HG03039 (cell line): ENCODE data around the gene TSPYL2.

Source experiments
- ATAC-seq: cut with Tn5 transposase; IDR thresholded peaks from one replicate; pipeline ENCODE4 v1.9.1; 2021; ENCODE audit warnings: mild to moderate bottlenecking, moderate library complexity; ENCODE audit not compliant: unreplicated experiment

TSPYL2 gene

GRCh38 chrX:53116101-53116500 is 33.9 kb downstream of the TSPYL2 start:
- no peak for ATAC-seq

DNA sequence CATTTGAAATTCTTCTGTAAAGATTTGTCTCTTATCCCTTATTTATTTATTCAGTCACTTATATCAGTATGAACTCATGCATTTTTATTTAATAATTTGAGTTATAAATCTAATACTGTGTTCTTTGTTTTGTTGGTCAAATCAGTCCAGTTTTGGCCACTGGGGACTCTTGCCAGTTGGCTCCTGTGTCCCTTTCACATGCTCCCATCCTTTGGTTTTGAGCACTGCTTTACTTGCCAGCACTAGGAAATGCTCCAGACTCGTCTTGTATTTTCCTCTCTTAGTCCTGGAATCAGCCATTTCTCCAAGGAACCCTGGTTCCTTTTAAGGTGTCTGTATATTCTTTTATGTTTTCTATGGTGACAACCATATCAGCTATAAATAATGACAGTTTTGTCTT is 39.8 kb downstream of the TSPYL2 start:
- no peak for ATAC-seq

DNA sequence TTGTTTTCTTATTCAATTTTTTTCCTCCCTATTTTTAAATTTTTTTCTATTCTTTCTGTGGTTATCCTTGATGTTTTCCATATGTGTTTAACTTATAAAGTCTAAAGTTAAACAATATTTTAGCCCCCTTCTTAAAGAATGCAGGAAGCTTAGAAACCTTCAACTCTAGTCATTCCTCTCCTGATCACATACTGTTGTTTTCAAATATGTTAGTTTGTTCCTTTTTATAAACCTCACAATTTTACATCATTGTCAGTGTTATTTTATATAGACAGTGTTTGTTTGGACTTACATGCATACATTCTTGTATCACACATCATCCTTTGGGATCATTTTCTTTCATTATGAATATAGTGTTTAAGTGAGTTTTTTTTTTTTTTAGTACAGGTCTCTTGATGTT is 43.3 kb downstream of the TSPYL2 start:
- no peak for ATAC-seq

DNA sequence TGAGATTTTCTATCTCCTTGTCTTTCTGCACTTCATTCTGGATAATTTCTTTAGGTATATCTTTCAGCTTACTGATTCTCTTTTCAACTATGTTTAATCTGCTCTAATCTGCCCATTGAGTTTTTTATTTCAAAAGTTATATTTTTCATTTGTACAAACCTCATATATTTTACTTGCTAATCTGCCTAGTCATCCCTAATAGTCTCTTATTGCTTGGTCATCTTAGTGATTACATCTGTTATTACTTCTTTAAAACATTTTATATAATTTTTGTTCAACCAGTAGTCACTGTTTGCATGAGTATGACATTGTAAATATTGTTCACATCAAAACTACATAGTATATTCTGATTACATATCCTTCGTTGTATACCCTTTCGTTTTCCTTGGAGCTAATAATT is 44.2 kb downstream of the TSPYL2 start:
- no peak for ATAC-seq

DNA sequence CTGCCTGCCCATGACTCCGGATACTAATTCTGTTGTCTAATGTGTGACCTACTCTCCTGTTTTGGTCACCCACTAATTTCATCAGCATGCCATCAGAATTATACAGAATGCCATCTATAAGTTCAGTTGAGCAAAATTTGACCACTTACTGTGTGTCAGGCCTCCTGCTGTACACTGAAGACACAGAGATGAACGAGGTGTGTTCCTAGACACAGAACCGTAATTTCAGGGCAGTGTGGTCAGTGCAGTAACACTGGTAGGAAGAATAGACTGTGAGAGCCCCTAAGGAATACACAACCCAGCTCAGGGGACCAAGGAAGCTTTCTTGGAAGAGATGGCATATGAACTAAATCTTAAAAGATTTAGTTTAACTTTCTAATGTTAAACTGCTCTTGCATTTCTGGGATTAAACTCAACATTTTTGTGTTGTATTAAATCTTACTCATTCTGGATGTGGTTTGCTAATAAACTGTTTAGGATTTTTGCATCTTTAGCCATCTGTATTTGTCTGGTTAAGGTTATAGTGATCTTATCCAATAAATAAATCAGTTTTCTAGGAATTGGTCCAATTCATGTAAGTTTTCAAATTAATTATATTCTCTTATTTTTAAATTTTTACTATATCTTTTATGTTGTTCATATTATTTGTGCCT is 46.1 kb downstream of the TSPYL2 start:
- ATAC-seq: no peak

DNA sequence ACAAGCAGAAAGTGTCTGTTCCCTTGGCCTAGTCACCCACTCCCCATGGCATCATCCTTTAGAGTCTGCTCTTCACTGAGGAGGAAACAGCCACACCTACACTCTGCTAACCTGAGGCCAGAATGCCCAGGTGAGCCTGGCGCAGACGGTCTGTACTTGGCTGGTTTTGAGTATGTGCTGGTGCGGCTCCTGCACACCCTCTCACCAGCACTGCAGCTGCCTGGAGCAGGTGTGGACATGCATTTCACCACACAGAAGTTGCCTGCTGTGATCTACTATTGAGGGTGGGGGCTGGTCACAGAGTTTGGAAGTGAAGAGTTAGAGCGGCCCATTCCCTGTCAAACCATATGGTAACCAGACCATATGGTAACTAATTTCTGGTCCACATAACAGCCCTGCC is 51.2 kb downstream of the TSPYL2 start:
- ATAC-seq: no peak

DNA sequence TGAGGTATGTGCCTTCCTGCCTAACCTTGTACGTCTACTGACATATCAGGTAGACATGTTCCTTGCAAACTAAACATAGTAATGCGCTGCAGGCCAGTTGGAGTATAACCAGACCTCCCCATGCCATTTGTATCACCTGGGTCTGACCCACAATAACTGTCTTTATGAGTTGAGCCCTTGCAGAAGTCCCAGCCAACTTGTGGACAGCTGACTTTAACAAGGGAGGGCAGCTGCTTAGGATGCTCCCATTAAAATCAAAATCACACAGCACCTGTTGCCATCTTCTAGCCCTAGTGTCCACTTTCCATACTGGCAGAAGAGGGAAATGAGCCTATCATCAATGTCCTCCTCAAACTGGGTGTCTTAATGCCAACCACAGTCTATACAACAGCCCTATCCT is 53.4 kb downstream of the TSPYL2 start:
- no peak for ATAC-seq
